HG03378 (cell line): ENCODE data around the gene IFITM1.
"Not testable (repeated sequence)": the region's sequence is repeated elsewhere in the genome, so short reads cannot be mapped to it uniquely, and the experiment has no call there.

Source experiments
- ATAC-seq: cut with Tn5 transposase; IDR thresholded peaks from one replicate; pipeline ENCODE4 v1.9.1; 2021; ENCODE audit warnings: mild to moderate bottlenecking, moderate library complexity; ENCODE audit not compliant: unreplicated experiment

IFITM1 gene

GRCh38 chr11:282630-283360 is 31.0 kb upstream of the IFITM1 start:
- ATAC-seq: no peak

GRCh38 chr11:283405-284104 is 30.3 kb upstream of the IFITM1 start:
- ATAC-seq: no peak

GRCh38 chr11:284105-285020 is 29.5 kb upstream of the IFITM1 start:
- no peak for ATAC-seq

- no peak for ATAC-seq
Observed at GRCh38 chr11:285021-285893, 28.6 kb upstream of the IFITM1 start.

- ATAC-seq: no peak
Observed at GRCh38 chr11:285894-286220, 28.0 kb upstream of the IFITM1 start.

GRCh38 chr11:286977-287820 is 26.6 kb upstream of the IFITM1 start:
- ATAC-seq: not testable (repeated sequence)

- ATAC-seq: no peak
Observed at GRCh38 chr11:287821-288477, 25.9 kb upstream of the IFITM1 start.

GRCh38 chr11:288478-289397 is 25.1 kb upstream of the IFITM1 start, which contains the start of gene PGGHG:
Gene PGGHG (plus strand): TSS chr11:289126. CDS start chr11:289817, 691 bp downstream.
- no peak for ATAC-seq

- ATAC-seq: no peak
Observed at GRCh38 chr11:289398-289711, 24.5 kb upstream of the IFITM1 start.

- ATAC-seq: no peak
Observed at GRCh38 chr11:289712-290620, 23.9 kb upstream of the IFITM1 start.

GRCh38 chr11:290621-291231 is 23.1 kb upstream of the IFITM1 start:
- ATAC-seq: no peak

GRCh38 chr11:291281-292210 is 22.3 kb upstream of the IFITM1 start:
- no peak for ATAC-seq

- ATAC-seq: no peak
Observed at GRCh38 chr11:292211-293121, 21.4 kb upstream of the IFITM1 start.

- ATAC-seq: no peak
Observed at GRCh38 chr11:293271-293851, 20.5 kb upstream of the IFITM1 start.
